Ascending aorta (tissue), 2 donors: Measurements from ENCODE around the gene GPR63. TPM values are rescaled to one million over a fixed set of nuclear protein-coding genes. Genes with fewer than 3 reads are reported as not detected.
A peak's percentile ranks its signal among the peaks of the same experiment; 100 is the strongest.

Source experiments
- DNase-seq, 2 donors: peaks; one replicate each; pipeline ENCODE4 v3.0.0-alpha.2; 2019; ENCODE audit warnings: low spot score in 2 of 2
- H3K27ac ChIP-seq, 2 donors: fragments of 200-600 bp; sonication (generic); one replicate each; pipeline ENCODE4 v1.5.1; 2016 to 2017; ENCODE audit warnings: mild to moderate bottlenecking in 1 of 2
- H3K27me3 ChIP-seq: fragments of 200-600 bp; sonication (generic); one replicate; pipeline ENCODE4 v1.5.1; 2017
- H3K36me3 ChIP-seq, 2 donors: fragments of 200-600 bp; sonication (generic); one replicate each; pipeline ENCODE4 v1.5.1; 2016
- H3K4me1 ChIP-seq, 2 donors: fragments of 200-600 bp; sonication (generic); one replicate each; pipeline ENCODE4 v1.5.1; 2016 to 2017; ENCODE audit warnings: mild to moderate bottlenecking in 1 of 2
- H3K4me3 ChIP-seq, 2 donors: fragments of 200-600 bp; sonication (generic); one replicate each; pipeline ENCODE4 v1.5.1; 2016 to 2017; ENCODE audit warnings: mild to moderate bottlenecking in 1 of 2
- H3K9me3 ChIP-seq, 2 donors: fragments of 200-600 bp; sonication (generic); one replicate each; pipeline ENCODE4 v1.5.1; 2016
- intact Hi-C: fragments of 100-400 bp; cut with DNase I; formaldehyde crosslinking; loops from one replicate; pipeline ENCODE4 v1.15.1; 2023
- total RNA-seq: library from RNA; depleted of rRNA; stranded (reverse); fragments of >200 nt; gene quantifications from one replicate; pipeline ENCODE4 v1.1.0, GENCODE V29; 2016
- TF ChIP-seq, protein P1 (sequence below), 3 experiments: fragments of 200-600 bp in 2 of 3; fragments of 450-650 bp in 1 of 3; sonication (generic) in 2 of 3; IDR thresholded peaks; one replicate each; pipeline ENCODE4 v1.5.1; 2016 to 2019; ENCODE audit warnings: antibody characterized with exemption in 3 of 3, mild to moderate bottlenecking in 1 of 3, moderate library complexity in 1 of 3

The GPR63 gene
- total RNA-seq, 1 donor from 2014 or later = 0.85 TPM

DNA sequence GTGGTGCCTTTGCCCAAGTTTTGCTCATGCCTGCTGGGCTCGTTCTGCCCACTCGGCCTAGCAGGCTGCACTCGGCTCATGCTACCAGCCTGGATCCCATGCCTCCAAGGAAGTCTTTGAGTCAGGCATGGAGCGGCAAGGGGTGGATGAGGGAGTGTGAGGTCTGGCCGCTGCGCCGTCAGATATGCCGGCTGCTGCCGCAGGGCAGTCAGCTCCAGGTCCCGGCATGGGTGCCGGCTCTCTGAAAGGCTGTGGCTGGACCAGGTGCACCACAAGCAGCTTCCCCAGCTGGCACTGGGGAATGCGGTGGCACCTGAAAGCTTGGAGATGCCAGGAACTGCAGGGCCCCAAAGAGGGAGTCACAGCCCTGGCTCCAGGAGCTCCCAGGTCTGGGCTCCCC lies 75.5 kb downstream of the GPR63 start:
- intact Hi-C loops = loop anchor here (2.0 to 5.0 kb wide), 2 partner anchors 134 to 221 kb away; no protein-coding TSS in a partner anchor
- no peaks in the 10 kb centered on the region for H3K4me1 ChIP-seq
- no peak for DNase-seq
- no peaks in the 10 kb centered on the region for H3K9me3 ChIP-seq
- no peak overlapping the region for H3K27ac ChIP-seq
- no peak overlapping the region for H3K4me3 ChIP-seq
- no peaks in the 10 kb centered on the region for H3K36me3 ChIP-seq
- TF ChIP-seq, protein P1, sequence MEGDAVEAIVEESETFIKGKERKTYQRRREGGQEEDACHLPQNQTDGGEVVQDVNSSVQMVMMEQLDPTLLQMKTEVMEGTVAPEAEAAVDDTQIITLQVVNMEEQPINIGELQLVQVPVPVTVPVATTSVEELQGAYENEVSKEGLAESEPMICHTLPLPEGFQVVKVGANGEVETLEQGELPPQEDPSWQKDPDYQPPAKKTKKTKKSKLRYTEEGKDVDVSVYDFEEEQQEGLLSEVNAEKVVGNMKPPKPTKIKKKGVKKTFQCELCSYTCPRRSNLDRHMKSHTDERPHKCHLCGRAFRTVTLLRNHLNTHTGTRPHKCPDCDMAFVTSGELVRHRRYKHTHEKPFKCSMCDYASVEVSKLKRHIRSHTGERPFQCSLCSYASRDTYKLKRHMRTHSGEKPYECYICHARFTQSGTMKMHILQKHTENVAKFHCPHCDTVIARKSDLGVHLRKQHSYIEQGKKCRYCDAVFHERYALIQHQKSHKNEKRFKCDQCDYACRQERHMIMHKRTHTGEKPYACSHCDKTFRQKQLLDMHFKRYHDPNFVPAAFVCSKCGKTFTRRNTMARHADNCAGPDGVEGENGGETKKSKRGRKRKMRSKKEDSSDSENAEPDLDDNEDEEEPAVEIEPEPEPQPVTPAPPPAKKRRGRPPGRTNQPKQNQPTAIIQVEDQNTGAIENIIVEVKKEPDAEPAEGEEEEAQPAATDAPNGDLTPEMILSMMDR (IDR thresholded peaks at IDR 0.05) = no peak
- H3K27me3 ChIP-seq = no peaks in the 10 kb centered on the region

GRCh38 chr6:96760153-96760687 lies 77.1 kb downstream of the GPR63 start:
- Histone ChIP-seq H3K4me3 (no peak overlapping the region), H3K27me3 (no peaks in the 10 kb centered on the region), H3K4me1 (no peaks in the 10 kb centered on the region), H3K27ac (no peak overlapping the region), H3K9me3 (no peaks in the 10 kb centered on the region), H3K36me3 (no peaks in the 10 kb centered on the region)
- intact Hi-C loops = loop anchor here (2.0 to 5.0 kb wide), 2 partner anchors 133 to 219 kb away; no protein-coding TSS in a partner anchor
- TF ChIP-seq, protein P1 (IDR thresholded peaks at IDR 0.05) = peak in 1 of 3 experiments; percentile 24
- DNase-seq = no peak

GRCh38 chr6:96755096-96755495 lies 82.2 kb downstream of the GPR63 start:
- Histone ChIP-seq H3K27me3 (no peaks in the 10 kb centered on the region), H3K9me3 (no peaks in the 10 kb centered on the region), H3K4me1 (no peaks in the 10 kb centered on the region), H3K36me3 (no peaks in the 10 kb centered on the region), H3K4me3 (no peak overlapping the region), H3K27ac (no peak overlapping the region)
- no peak for DNase-seq
- intact Hi-C loops = no loop called here
- TF ChIP-seq, protein P1 (IDR thresholded peaks at IDR 0.05) = no peak

- Histone ChIP-seq H3K27ac (no peak overlapping the region), H3K27me3 (no peaks in the 10 kb centered on the region), H3K9me3 (no peaks in the 10 kb centered on the region), H3K4me3 (no peak overlapping the region), H3K36me3 (no peaks in the 10 kb centered on the region), H3K4me1 (no peaks in the 10 kb centered on the region)
- intact Hi-C loops = no loop called here
- TF ChIP-seq, protein P1 (IDR thresholded peaks at IDR 0.05) = no peak
- DNase-seq = no peak
These were observed 87.4 kb downstream of the GPR63 start for GRCh38 chr6:96749891-96750290.

Other genes starting within 250 kb of the GPR63 start
- gene NDUFAF4, start 60.4 kb upstream of the GPR63 start, total RNA-seq = 4.8 TPM
- not detected for gene KLHL32, start 87.3 kb upstream of the GPR63 start, total RNA-seq